ENCODE data around the gene STRN. TPM values are rescaled to one million over a fixed set of nuclear protein-coding genes. Genes with fewer than 3 reads are reported as not detected.

The STRN gene
- total RNA-seq, 2 experiments from 2014 or later, result 20.4 to 20.8 TPM

GRCh38 chr2:36824273-36824672, 142.1 kb downstream of the STRN start:
- no peak overlapping the region for H3K4me3 Mint-ChIP-seq
- TF ChIP-seq CTCF (IDR thresholded peaks at IDR 0.05), result no peak
- ChIA-PET CTCF (no interaction called here), POLR2A (no interaction called here)
- H3K9me3 Mint-ChIP-seq, result peaks cover 3% of the 10 kb centered on the region
- Histone ChIP-seq H3K36me3 (ENCODE audit: insufficient read depth, low read length) (no peaks in the 10 kb centered on the region), H3K27me3 (ENCODE audit: control insufficient read depth in 1 of 2, insufficient read depth in 2 of 2, low read length in 2 of 2) (no peaks in the 10 kb centered on the region), H3K4me3 (ENCODE audit: low read length) (no peak overlapping the region), H3K27ac (ENCODE audit: low read depth in 1 of 2, low read length in 2 of 2) (no peak overlapping the region), H3K4me1 (ENCODE audit: insufficient read depth, low read length) (no peaks in the 10 kb centered on the region), H3K9me3 (ENCODE audit: control insufficient read depth in 1 of 2, insufficient read depth in 1 of 2, low read length in 2 of 2) (no peaks in the 10 kb centered on the region)
- DNase-seq (no peak), ATAC-seq (ENCODE audit: poor library complexity) (no peak)
- H3K27me3 Mint-ChIP-seq, result peaks cover 4% of the 10 kb centered on the region
- intact Hi-C loops (cut with DNase I, micrococcal nuclease), result no loop called here
- no peaks in the 10 kb centered on the region for H3K36me3 Mint-ChIP-seq (ENCODE audit: low read depth)
- H3K27ac Mint-ChIP-seq, result no peak overlapping the region
- no peaks in the 10 kb centered on the region for H3K4me1 Mint-ChIP-seq (ENCODE audit: low read depth)

GRCh38 chr2:36823862-36824261, 142.5 kb downstream of the STRN start:
- H3K27ac ChIP-seq (ENCODE audit: low read depth in 1 of 2, low read length in 2 of 2), result no peak overlapping the region
- Mint-ChIP-seq H3K9me3 (peaks cover 3% of the 10 kb centered on the region), H3K4me1 (ENCODE audit: low read depth) (no peaks in the 10 kb centered on the region), H3K36me3 (ENCODE audit: low read depth) (no peaks in the 10 kb centered on the region), H3K27me3 (peaks cover 4% of the 10 kb centered on the region), H3K27ac (no peak overlapping the region), H3K4me3 (no peak overlapping the region)
- no peak overlapping the region for H3K4me3 ChIP-seq (ENCODE audit: low read length)
- ChIA-PET POLR2A (no interaction called here), CTCF (no interaction called here)
- DNase-seq, result no peak
- no peaks in the 10 kb centered on the region for H3K4me1 ChIP-seq (ENCODE audit: insufficient read depth, low read length)
- no peaks in the 10 kb centered on the region for H3K36me3 ChIP-seq (ENCODE audit: insufficient read depth, low read length)
- H3K27me3 ChIP-seq (ENCODE audit: control insufficient read depth in 1 of 2, insufficient read depth in 2 of 2, low read length in 2 of 2), result no peaks in the 10 kb centered on the region
- H3K9me3 ChIP-seq (ENCODE audit: control insufficient read depth in 1 of 2, insufficient read depth in 1 of 2, low read length in 2 of 2), result no peaks in the 10 kb centered on the region
- intact Hi-C loops (cut with DNase I, micrococcal nuclease), result no loop called here
- TF ChIP-seq CTCF (IDR thresholded peaks at IDR 0.05), result no peak
- no peak for ATAC-seq (ENCODE audit: poor library complexity)

- Mint-ChIP-seq H3K4me3 (no peak overlapping the region), H3K4me1 (ENCODE audit: low read depth) (no peaks in the 10 kb centered on the region), H3K27ac (no peak overlapping the region), H3K36me3 (ENCODE audit: low read depth) (no peaks in the 10 kb centered on the region), H3K9me3 (no peaks in the 10 kb centered on the region), H3K27me3 (peaks cover 4% of the 10 kb centered on the region)
- no peak overlapping the region for H3K27ac ChIP-seq (ENCODE audit: low read depth in 1 of 2, low read length in 2 of 2)
- no peaks in the 10 kb centered on the region for H3K9me3 ChIP-seq (ENCODE audit: control insufficient read depth in 1 of 2, insufficient read depth in 1 of 2, low read length in 2 of 2)
- intact Hi-C loops (cut with DNase I, micrococcal nuclease), result no loop called here
- DNase-seq, result no peak
- H3K4me3 ChIP-seq (ENCODE audit: low read length), result no peak overlapping the region
- ATAC-seq (ENCODE audit: poor library complexity), result no peak
- no peak for TF ChIP-seq CTCF (IDR thresholded peaks at IDR 0.05)
- H3K27me3 ChIP-seq (ENCODE audit: control insufficient read depth in 1 of 2, insufficient read depth in 2 of 2, low read length in 2 of 2), result no peaks in the 10 kb centered on the region
- ChIA-PET CTCF (interaction anchor here (1.1 kb wide), 1 partner anchor 19 kb away, joined by 3 read pairs; no protein-coding TSS in a partner anchor), POLR2A (no interaction called here)
- H3K4me1 ChIP-seq (ENCODE audit: insufficient read depth, low read length), result no peaks in the 10 kb centered on the region
- no peaks in the 10 kb centered on the region for H3K36me3 ChIP-seq (ENCODE audit: insufficient read depth, low read length)
Measured at GRCh38 chr2:36820942-36821605, 145.3 kb downstream of the STRN start.

All from CD4-positive, alpha-beta T cell (primary cell).